HG02840 (cell line): Measurements from ENCODE around the gene STK24.

Experiments used
- ATAC-seq: cut with Tn5 transposase; IDR thresholded peaks from one replicate; pipeline ENCODE4 v1.9.1; 2021; ENCODE audit warnings: mild to moderate bottlenecking, moderate library complexity, moderate number of reproducible peaks; ENCODE audit not compliant: unreplicated experiment, low FRiP score

The STK24 gene

DNA sequence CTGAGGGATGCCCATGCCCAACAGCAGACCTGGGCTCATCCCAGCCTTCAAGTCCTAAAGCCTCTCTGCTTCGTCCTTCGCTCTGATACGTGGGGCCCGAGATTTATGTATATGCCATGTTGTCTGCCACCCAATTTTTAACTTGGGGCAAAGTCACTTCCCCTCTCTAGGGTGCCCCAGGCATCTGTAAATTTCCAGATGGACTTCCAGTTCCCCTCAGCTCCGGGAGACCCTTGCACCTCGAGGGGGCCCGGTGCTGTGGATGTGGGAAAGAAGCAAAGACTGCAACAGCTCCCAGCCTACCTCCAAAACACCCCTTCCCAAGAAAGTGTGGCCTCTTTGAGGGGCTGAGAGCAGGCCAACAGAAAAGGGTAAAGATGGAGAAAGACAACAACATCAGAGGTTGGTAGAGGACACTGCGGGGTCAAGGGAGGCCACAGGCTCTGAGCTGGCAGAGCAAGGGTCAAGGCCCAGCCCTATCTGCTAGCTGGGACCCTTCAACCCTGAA, 97.4 kb downstream of the STK24 start:
- no peak for ATAC-seq

DNA sequence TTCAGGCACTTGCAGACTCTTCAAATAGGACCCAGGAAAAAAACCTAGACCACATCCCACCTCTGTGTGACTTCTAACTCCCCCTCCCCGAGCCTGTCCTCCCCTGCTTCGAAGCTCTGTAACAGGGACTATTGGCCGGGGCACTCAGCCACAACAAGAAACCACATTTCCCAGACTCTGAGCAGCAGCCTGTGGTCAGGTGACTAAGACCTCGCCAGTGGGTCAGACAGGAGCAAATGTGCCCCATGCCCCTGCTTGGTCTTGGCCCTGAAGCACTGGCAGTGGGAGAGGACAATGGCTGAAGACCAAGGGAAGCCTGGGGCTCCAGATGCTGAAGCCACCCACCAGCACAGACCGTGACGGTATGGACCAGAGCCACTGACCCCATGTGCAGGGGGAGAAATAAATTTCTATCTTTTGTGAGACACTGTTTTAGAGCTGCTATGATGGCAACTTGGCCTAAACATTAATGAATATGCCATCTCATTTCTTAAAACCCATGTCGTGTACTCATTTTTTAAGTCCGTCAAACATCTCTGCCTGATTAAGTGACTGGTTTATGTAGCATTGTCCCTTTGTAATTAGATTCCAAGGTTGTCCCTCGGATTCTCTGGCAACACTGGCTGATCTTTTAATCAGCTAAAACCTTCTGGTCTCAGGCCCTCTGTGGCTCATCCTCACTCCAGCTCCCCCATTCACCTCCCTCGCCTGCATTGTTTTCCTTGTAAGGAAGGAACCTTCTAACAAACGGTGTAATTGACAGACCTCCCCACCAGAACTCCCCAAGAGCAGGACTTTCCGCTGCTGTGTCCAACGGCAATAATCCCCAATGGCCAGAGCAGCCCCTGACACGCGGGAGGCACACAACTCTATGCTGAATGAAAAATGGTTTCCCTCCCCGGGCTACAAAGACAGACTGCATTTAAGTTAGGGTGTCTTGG, 98.4 kb downstream of the STK24 start:
- ATAC-seq, result no peak

GRCh38 chr13:98476538-98476966, 100.4 kb downstream of the STK24 start:
- peak; percentile 93 for ATAC-seq

DNA sequence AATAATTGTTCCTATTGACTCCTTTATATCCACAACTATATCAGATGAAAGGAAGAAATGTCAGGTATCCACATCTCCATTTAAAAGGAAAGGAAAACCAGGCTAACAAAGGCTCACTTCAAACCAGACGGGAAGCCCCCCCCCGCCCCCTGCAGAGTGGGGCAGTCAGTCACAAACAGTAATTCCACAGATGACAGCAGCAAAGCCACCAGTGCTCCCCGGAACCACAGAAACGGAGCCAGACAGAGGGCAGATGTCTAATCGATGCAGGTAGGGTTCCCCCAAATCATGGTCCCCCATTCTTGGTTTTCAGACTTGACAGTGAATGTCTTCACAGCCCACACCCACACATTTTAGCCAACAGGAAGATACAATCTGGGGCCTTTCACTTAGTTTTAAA, 100.8 kb downstream of the STK24 start:
- peak; percentile 22 for ATAC-seq

GRCh38 chr13:98475522-98475921, 101.4 kb downstream of the STK24 start:
- ATAC-seq, result no peak

GRCh38 chr13:98474761-98475160, 102.1 kb downstream of the STK24 start:
- ATAC-seq, result no peak

- ATAC-seq, result no peak
Measured at GRCh38 chr13:98474292-98474691, 102.6 kb downstream of the STK24 start.

GRCh38 chr13:98473788-98474144, 103.1 kb downstream of the STK24 start:
- no peak for ATAC-seq

DNA sequence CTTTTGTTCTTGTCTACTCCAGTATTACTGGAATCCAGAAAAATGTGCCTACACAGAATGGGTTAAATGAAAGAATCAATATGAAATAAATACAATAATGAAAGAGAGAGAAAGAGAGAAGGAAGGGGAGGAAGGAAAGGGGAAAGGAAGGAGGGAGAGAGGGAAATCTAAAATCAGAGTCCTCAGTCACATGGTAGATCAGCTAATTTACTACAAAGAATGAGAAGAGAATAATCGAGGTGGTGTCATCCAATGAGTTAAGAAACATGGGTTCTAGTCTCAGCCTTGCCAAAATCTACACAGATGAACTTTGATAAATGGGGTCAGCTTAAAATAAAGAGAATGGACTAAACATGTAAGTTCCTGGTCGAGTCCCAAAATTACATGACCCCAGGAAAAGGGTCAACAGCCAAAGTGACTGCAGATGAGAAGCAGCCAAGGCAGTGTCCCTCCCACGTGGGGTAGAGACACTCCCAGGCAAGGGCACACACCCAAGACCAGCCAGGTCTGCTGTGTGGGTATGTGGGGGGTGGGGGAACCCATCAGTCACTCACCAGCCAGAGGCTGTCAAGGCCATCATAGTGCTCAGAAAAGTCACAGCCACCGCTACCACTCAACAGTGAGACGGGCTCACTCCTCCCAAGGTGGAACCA, 103.6 kb downstream of the STK24 start:
- no peak for ATAC-seq

DNA sequence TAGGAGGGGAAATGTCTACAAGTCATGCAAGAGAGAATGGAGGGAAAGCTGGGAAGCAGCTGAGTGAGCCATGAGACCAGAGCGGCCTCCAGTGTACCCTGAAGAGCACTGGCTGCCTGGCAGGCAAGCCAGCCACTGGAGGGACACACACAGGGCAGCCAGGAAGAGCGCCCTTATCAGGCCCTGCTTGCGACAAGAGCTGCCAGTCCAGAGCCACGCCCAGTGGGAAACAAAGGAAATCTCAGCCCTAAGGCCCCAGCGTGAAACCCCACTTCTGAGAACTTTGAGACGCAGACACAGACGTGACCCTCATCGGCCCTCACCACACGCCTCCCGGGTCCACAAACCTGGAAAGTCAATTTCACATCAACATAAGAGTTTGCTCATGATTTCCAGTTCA, 105.0 kb downstream of the STK24 start:
- no peak for ATAC-seq

- no peak for ATAC-seq
Measured at GRCh38 chr13:98470920-98471319, 106.0 kb downstream of the STK24 start.

- ATAC-seq, result no peak
Measured at GRCh38 chr13:98468929-98469328, 108.0 kb downstream of the STK24 start.

DNA sequence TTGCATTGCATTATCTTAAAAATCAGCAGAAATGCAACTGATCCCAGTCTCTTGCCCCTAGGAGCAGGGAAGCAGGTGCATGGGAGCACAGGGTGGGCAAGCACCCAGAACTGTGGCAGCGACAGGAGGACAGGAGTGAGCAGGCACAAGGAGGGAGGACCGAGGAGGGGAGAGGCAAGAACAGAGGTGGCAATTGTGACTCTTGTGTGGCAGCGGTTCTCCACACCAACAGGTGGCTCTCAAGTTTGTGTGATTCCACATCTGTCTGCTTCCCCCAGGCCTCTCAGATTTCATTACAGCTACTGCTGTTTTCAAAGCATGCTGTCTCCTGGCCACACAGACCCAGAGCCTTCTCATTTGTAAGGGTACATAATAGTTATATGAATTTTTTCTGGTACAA, 108.5 kb downstream of the STK24 start:
- ATAC-seq, result no peak

DNA sequence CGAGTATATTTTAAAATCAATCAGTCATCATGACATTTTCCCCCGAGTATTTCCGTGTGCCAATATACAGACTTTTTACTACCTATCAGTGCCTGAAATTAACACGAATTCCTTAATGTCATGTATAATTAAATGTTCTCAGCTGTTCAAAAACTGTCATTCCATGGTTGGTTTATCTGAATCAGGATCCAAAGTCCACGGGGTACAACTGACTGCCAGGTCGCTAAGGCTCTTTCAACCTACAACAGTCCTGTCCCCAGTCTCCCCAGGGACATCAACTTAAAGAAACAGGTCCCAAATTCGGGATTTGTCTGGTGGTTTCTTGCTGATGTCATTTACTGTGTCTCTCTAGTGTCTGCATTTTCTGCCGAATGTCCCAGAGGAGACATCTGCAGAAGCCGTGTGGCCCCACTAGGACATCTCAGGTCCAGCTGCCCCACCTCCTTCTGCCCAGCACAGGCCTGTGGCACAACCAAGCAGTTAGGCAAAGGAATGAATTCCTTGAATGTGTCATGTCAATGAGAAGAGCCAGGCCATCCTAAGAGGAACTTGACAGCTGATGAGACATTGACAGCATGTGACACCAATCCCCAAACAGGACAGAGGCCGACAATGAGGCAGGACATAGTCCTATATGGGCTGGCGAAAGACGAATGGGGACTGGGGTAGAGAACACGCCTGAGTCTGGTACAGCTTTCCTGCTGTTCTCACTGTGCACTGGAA, 109.5 kb downstream of the STK24 start:
- no peak for ATAC-seq

- ATAC-seq, result no peak
Measured at GRCh38 chr13:98466634-98467236, 110.2 kb downstream of the STK24 start.

GRCh38 chr13:98462946-98463345, 114.0 kb downstream of the STK24 start:
- ATAC-seq, result no peak

- no peak for ATAC-seq
Measured at GRCh38 chr13:98462241-98462882, 114.5 kb downstream of the STK24 start.

- no peak for ATAC-seq
Measured at GRCh38 chr13:98461486-98462240, 115.2 kb downstream of the STK24 start.

- no peak for ATAC-seq
Measured at GRCh38 chr13:98460516-98460915, 116.4 kb downstream of the STK24 start.
